WTC11 (cell line): ENCODE data around the gene AHNAK. TPM values are rescaled to one million over a fixed set of nuclear protein-coding genes. Genes with fewer than 3 reads are reported as not detected.

Experiments used
- ATAC-seq: fragments of 200-7000 bp; cut with Tn5 transposase; 2 replicates; pipeline ENCODE4 v1.10.0; 2021; ENCODE audit warnings: mild to moderate bottlenecking, moderate library complexity
- CTCF ChIA-PET: fragments of 300-600 bp; sonication (Branson Sonifier 250); formaldehyde crosslinking; loops from one replicate; lab custom pipeline; 2021; ENCODE audit warnings: antibody characterized with exemption; lab: Charles Lee
- POLR2A ChIA-PET: fragments of 350-600 bp; sonication (Branson Sonifier 250); formaldehyde crosslinking; loops from one replicate; lab custom pipeline; 2021; ENCODE audit warnings: antibody characterized with exemption; lab: Charles Lee
- DNase-seq: peaks from one replicate; pipeline ENCODE4 v3.0.0; 2021; ENCODE audit warnings: low spot score
- H3K27ac Mint-ChIP-seq: 2 replicates; pipeline ENCODE4 v1.8.0; 2021; ENCODE audit warnings: mixed read lengths
- H3K27me3 Mint-ChIP-seq: 2 replicates; pipeline ENCODE4 v1.8.0; 2021; ENCODE audit warnings: low read depth, mild to moderate bottlenecking, moderate library complexity, mixed read lengths
- H3K36me3 Mint-ChIP-seq: 2 replicates; pipeline ENCODE4 v1.8.0; 2021; ENCODE audit warnings: mixed read lengths
- H3K4me1 Mint-ChIP-seq: 2 replicates; pipeline ENCODE4 v1.8.0; 2022; ENCODE audit warnings: mixed read lengths
- H3K4me3 Mint-ChIP-seq: 2 replicates; pipeline ENCODE4 v1.8.0; 2021; ENCODE audit warnings: mild to moderate bottlenecking, moderate library complexity, mixed read lengths
- H3K9me3 Mint-ChIP-seq: 2 replicates; pipeline ENCODE4 v1.8.0; 2021; ENCODE audit warnings: mixed read lengths
- CBFB ChIP-seq: sonication (generic); formaldehyde crosslinking; IDR thresholded peaks from 2 replicates; pipeline ENCODE4 v1.8.1; 2022; ENCODE audit warnings: mild to moderate bottlenecking, low read depth, missing genetic modification reagents
- IRF2 ChIP-seq: sonication (generic); formaldehyde crosslinking; IDR thresholded peaks from 2 replicates; pipeline ENCODE4 v1.8.0; 2022; ENCODE audit warnings: low read depth, missing genetic modification reagents, borderline replicate concordance
- MYBL2 ChIP-seq: sonication (generic); formaldehyde crosslinking; IDR thresholded peaks from 2 replicates; pipeline ENCODE4 v1.8.1; 2023; ENCODE audit warnings: mild to moderate bottlenecking, moderate library complexity, missing genetic modification reagents
- PRDM15 ChIP-seq: sonication (generic); formaldehyde crosslinking; IDR thresholded peaks from 2 replicates; pipeline ENCODE4 v1.8.0; 2022; ENCODE audit warnings: missing genetic modification reagents
- ZBTB21 ChIP-seq: sonication (generic); formaldehyde crosslinking; IDR thresholded peaks from 2 replicates; pipeline ENCODE4 v1.8.1; 2023; ENCODE audit warnings: mild to moderate bottlenecking, missing genetic modification reagents, borderline replicate concordance
- ZNF423 ChIP-seq: fragments of 250-450 bp; sonication (Bioruptor Pico); IDR thresholded peaks from 2 replicates; pipeline ENCODE4 v2.1.2; 2022; ENCODE audit warnings: mild to moderate bottlenecking, moderate library complexity
- total RNA-seq: library from RNA; stranded (reverse); gene quantifications from 3 replicates; pipeline ENCODE4 v1.2.3, GENCODE V29; 2021
- TF ChIP-seq, protein P1 (sequence below): sonication (generic); formaldehyde crosslinking; IDR thresholded peaks from 2 replicates; pipeline ENCODE4 v1.8.0; 2023; ENCODE audit warnings: mild to moderate bottlenecking, missing genetic modification reagents
- TF ChIP-seq, protein P2 (sequence below): sonication (generic); formaldehyde crosslinking; IDR thresholded peaks from 2 replicates; pipeline ENCODE4 v1.8.0; 2022; ENCODE audit warnings: mild to moderate bottlenecking, missing genetic modification reagents
- TF ChIP-seq, protein P3 (sequence below): fragments of 250-450 bp; sonication (Bioruptor Pico); IDR thresholded peaks from 2 replicates; pipeline ENCODE4 v1.8.0; 2021; ENCODE audit warnings: mild to moderate bottlenecking
- TF ChIP-seq, protein P4 (sequence below): fragments of 250-450 bp; sonication (Bioruptor Pico); IDR thresholded peaks from 2 replicates; pipeline ENCODE4 v1.9.0; 2021; ENCODE audit warnings: mild to moderate bottlenecking

Gene AHNAK
- total RNA-seq, 1 experiment from 2014 or later: 21.0 TPM

GRCh38 chr11:62479631-62480201 is 66.9 kb downstream of the AHNAK start:
- ChIA-PET POLR2A (interaction anchor here (0.7 kb wide), 1 partner anchor 146 kb away, joined by 4 read pairs; no protein-coding TSS in a partner anchor), CTCF (interaction anchor here (0.7 to 5.3 kb wide), 5 partner anchors 12 to 85 kb away, joined by 3 to 39 read pairs (median 4); no protein-coding TSS in a partner anchor)
- DNase-seq (no peak), ATAC-seq (no peak)
- Mint-ChIP-seq H3K4me3 (no peak overlapping the region), H3K9me3 (no peaks in the 10 kb centered on the region), H3K36me3 (no peaks in the 10 kb centered on the region)
- no peak for TF ChIP-seq IRF2 (CRISPR knock-in tag)
- TF ChIP-seq, protein P1, sequence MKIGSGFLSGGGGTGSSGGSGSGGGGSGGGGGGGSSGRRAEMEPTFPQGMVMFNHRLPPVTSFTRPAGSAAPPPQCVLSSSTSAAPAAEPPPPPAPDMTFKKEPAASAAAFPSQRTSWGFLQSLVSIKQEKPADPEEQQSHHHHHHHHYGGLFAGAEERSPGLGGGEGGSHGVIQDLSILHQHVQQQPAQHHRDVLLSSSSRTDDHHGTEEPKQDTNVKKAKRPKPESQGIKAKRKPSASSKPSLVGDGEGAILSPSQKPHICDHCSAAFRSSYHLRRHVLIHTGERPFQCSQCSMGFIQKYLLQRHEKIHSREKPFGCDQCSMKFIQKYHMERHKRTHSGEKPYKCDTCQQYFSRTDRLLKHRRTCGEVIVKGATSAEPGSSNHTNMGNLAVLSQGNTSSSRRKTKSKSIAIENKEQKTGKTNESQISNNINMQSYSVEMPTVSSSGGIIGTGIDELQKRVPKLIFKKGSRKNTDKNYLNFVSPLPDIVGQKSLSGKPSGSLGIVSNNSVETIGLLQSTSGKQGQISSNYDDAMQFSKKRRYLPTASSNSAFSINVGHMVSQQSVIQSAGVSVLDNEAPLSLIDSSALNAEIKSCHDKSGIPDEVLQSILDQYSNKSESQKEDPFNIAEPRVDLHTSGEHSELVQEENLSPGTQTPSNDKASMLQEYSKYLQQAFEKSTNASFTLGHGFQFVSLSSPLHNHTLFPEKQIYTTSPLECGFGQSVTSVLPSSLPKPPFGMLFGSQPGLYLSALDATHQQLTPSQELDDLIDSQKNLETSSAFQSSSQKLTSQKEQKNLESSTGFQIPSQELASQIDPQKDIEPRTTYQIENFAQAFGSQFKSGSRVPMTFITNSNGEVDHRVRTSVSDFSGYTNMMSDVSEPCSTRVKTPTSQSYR: no peak
- TF ChIP-seq, protein P2, sequence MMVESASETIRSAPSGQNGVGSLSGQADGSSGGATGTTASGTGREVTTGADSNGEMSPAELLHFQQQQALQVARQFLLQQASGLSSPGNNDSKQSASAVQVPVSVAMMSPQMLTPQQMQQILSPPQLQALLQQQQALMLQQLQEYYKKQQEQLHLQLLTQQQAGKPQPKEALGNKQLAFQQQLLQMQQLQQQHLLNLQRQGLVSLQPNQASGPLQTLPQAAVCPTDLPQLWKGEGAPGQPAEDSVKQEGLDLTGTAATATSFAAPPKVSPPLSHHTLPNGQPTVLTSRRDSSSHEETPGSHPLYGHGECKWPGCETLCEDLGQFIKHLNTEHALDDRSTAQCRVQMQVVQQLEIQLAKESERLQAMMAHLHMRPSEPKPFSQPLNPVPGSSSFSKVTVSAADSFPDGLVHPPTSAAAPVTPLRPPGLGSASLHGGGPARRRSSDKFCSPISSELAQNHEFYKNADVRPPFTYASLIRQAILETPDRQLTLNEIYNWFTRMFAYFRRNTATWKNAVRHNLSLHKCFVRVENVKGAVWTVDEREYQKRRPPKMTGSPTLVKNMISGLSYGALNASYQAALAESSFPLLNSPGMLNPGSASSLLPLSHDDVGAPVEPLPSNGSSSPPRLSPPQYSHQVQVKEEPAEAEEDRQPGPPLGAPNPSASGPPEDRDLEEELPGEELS (CRISPR knock-in tag): no peak
- TF ChIP-seq MYBL2 (CRISPR knock-in tag): no peak
- TF ChIP-seq, protein P3, sequence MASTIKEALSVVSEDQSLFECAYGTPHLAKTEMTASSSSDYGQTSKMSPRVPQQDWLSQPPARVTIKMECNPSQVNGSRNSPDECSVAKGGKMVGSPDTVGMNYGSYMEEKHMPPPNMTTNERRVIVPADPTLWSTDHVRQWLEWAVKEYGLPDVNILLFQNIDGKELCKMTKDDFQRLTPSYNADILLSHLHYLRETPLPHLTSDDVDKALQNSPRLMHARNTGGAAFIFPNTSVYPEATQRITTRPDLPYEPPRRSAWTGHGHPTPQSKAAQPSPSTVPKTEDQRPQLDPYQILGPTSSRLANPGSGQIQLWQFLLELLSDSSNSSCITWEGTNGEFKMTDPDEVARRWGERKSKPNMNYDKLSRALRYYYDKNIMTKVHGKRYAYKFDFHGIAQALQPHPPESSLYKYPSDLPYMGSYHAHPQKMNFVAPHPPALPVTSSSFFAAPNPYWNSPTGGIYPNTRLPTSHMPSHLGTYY (CRISPR knock-in tag): no peak
- TF ChIP-seq PRDM15 (CRISPR knock-in tag): no peak
- TF ChIP-seq CBFB: no peak
- no peak for TF ChIP-seq ZNF423
- TF ChIP-seq, all 79 proteins: peak for 0
- Mint-ChIP-seq H3K27ac (no peak overlapping the region), H3K4me1 (0 out of 2 replicates have a peak, but pooled peaks cover 3% of the 10 kb centered on the region), H3K27me3 (no peaks in the 10 kb centered on the region; the same call in 1 of the 2 replicates)

DNA sequence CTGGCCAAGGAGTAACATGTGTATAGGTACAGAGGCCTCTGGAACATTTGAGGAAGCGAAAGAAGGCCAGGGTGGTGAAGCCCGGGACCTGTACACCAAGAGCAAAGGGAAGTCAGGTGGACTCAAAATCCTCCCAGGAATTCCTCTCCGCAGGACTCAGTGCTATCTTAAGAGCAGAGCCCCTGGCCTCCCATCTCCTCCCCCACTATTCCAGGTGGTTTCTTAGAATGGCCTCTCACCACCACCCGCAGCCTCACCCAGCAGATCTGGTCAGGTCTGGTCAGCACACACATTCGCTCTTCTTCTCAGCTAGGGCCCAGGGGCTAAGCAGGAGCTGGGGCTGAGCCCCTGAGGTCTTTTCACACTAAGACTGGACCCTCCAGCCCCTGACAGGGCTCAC is 68.7 kb downstream of the AHNAK start:
- no peak for DNase-seq
- Mint-ChIP-seq H3K36me3 (no peaks in the 10 kb centered on the region), H3K4me3 (no peak overlapping the region)

More for the DNA sequence above, 68.7 kb downstream of the AHNAK start:
- no peak for ATAC-seq
- ChIA-PET CTCF (interaction anchor here (1.9 to 5.3 kb wide), 3 partner anchors 53 to 83 kb away, joined by 6 to 39 read pairs (median 30); no protein-coding TSS in a partner anchor), POLR2A (no interaction called here)
- Mint-ChIP-seq H3K4me1 (0 out of 2 replicates have a peak, but pooled peaks cover 3% of the 10 kb centered on the region), H3K9me3 (no peaks in the 10 kb centered on the region), H3K27ac (no peak overlapping the region), H3K27me3 (no peaks in the 10 kb centered on the region; the same call in 1 of the 2 replicates)
- TF ChIP-seq ZBTB21 (CRISPR knock-in tag): no peak
- TF ChIP-seq, protein P4, sequence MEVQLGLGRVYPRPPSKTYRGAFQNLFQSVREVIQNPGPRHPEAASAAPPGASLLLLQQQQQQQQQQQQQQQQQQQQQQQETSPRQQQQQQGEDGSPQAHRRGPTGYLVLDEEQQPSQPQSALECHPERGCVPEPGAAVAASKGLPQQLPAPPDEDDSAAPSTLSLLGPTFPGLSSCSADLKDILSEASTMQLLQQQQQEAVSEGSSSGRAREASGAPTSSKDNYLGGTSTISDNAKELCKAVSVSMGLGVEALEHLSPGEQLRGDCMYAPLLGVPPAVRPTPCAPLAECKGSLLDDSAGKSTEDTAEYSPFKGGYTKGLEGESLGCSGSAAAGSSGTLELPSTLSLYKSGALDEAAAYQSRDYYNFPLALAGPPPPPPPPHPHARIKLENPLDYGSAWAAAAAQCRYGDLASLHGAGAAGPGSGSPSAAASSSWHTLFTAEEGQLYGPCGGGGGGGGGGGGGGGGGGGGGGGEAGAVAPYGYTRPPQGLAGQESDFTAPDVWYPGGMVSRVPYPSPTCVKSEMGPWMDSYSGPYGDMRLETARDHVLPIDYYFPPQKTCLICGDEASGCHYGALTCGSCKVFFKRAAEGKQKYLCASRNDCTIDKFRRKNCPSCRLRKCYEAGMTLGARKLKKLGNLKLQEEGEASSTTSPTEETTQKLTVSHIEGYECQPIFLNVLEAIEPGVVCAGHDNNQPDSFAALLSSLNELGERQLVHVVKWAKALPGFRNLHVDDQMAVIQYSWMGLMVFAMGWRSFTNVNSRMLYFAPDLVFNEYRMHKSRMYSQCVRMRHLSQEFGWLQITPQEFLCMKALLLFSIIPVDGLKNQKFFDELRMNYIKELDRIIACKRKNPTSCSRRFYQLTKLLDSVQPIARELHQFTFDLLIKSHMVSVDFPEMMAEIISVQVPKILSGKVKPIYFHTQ (CRISPR knock-in tag): no peak
- TF ChIP-seq IRF2 (CRISPR knock-in tag): no peak
